H1 (cell line): ENCODE measurements around the gene IL5. TPM values are rescaled to one million over a fixed set of nuclear protein-coding genes. Genes with fewer than 3 reads are reported as not detected.

ENCODE experiments used
- CTCF ChIA-PET: fragments of 300-600 bp; sonication (Branson Sonifier 250); formaldehyde crosslinking; loops from one replicate; lab custom pipeline; 2021; ENCODE audit not compliant: partially characterized antibody; lab: Charles Lee
- POLR2A ChIA-PET: fragments of 300-600 bp; sonication (Branson Sonifier 250); formaldehyde crosslinking; loops from one replicate; lab custom pipeline; 2021; ENCODE audit warnings: inconsistent platforms; ENCODE audit not compliant: partially characterized antibody; lab: Charles Lee
- DNase-seq, 2 experiments: peaks; one replicate each; pipeline versions ENCODE4 v3.0.0 to v3.0.0-alpha.2; 2010 to 2022; ENCODE audit warnings: low spot score in 2 of 2, low read depth in 1 of 2, mixed read lengths in 1 of 2
- FAIRE-seq: peaks from 2 replicates; lab custom pipeline; 2011; peaks lifted over from hg19 to GRCh38; lab: Jason Lieb, UNC
- H2AFZ ChIP-seq: 2 replicates; pipeline ENCODE4 v1.8.1; 2012; ENCODE audit warnings: low read length, inconsistent platforms
- H2AK5ac ChIP-seq: 2 replicates; pipeline ENCODE4 v1.6.1; 2013; ENCODE audit warnings: low read depth, low read length
- H2BK120ac ChIP-seq: replicated peaks from 2 replicates; pipeline ENCODE3; 2013; ENCODE audit warnings: low read depth, low read length, inconsistent platforms
- H2BK12ac ChIP-seq: 2 replicates; pipeline ENCODE4 v1.6.1; 2013; ENCODE audit warnings: low read depth, low read length
- H2BK15ac ChIP-seq: 2 replicates; pipeline ENCODE4 v1.6.1; 2013; ENCODE audit warnings: low read length
- H2BK20ac ChIP-seq: 2 replicates; pipeline ENCODE4 v1.6.1; 2013; ENCODE audit warnings: low read length
- H2BK5ac ChIP-seq: 2 replicates; pipeline ENCODE4 v1.6.1; 2013; ENCODE audit warnings: low read depth, low read length
- H3K14ac ChIP-seq: 2 replicates; pipeline ENCODE4 v1.6.1; 2013; ENCODE audit warnings: inconsistent platforms; ENCODE audit not compliant: insufficient read length
- H3K18ac ChIP-seq: 2 replicates; pipeline ENCODE4 v1.6.1; 2013; ENCODE audit warnings: low read length; ENCODE audit errors: extremely low read depth
- H3K23ac ChIP-seq: 2 replicates; pipeline ENCODE4 v1.6.1; 2013; ENCODE audit warnings: inconsistent platforms; ENCODE audit not compliant: insufficient read length
- H3K23me2 ChIP-seq: 2 replicates; pipeline ENCODE4 v1.6.1; 2013; ENCODE audit warnings: low read depth, low read length
- H3K27ac ChIP-seq: 2 replicates; pipeline ENCODE4 v1.6.1; 2011; ENCODE audit warnings: low read depth, low read length, inconsistent platforms
- H3K27me3 ChIP-seq, 4 experiments: replicated peaks in 1 of 4; 1 replicate in 1 of 4; 2 replicates in 3 of 4; pipeline versions ENCODE4 v1.6.1 to v1.8.1; 2011 to 2013; ENCODE audit warnings: low read length in 3 of 4, mild to moderate bottlenecking in 3 of 4, inconsistent platforms in 2 of 4, mixed read lengths in 2 of 4, moderate library complexity in 1 of 4; ENCODE audit not compliant: control insufficient read depth in 3 of 4, insufficient read depth in 3 of 4; ENCODE audit errors: extremely low read depth in 1 of 4
- H3K36me3 ChIP-seq, 4 experiments: 2 replicates each; pipeline versions ENCODE4 v1.6.1 to v1.8.1; 2011 to 2013; ENCODE audit warnings: mild to moderate bottlenecking in 4 of 4, low read length in 3 of 4, moderate library complexity in 2 of 4, control low read depth in 1 of 4, inconsistent platforms in 1 of 4; ENCODE audit not compliant: insufficient read depth in 4 of 4, control insufficient read depth in 2 of 4
- H3K4ac ChIP-seq: replicated peaks from 2 replicates; pipeline ENCODE3; 2013; ENCODE audit warnings: low read length, low read depth, mixed read lengths, inconsistent platforms; ENCODE audit not compliant: insufficient read length
- H3K4me1 ChIP-seq, 4 experiments: replicated peaks in 1 of 4; 1 replicate in 1 of 4; 2 replicates in 3 of 4; pipeline versions ENCODE4 v1.6.1 to v1.8.1; 2011 to 2013; ENCODE audit warnings: low read length in 3 of 4, inconsistent platforms in 2 of 4, mixed read lengths in 1 of 4; ENCODE audit not compliant: insufficient read depth in 4 of 4, control insufficient read depth in 3 of 4
- H3K4me2 ChIP-seq, 2 experiments: 2 replicates each; pipeline versions ENCODE4 v1.6.1 to v1.8.1; 2011 to 2013; ENCODE audit warnings: low read depth in 2 of 2, low read length in 2 of 2, control low read depth in 1 of 2, inconsistent platforms in 1 of 2, mild to moderate bottlenecking in 1 of 2; ENCODE audit not compliant: insufficient read depth in 1 of 2
- H3K4me3 ChIP-seq, 4 experiments: fragments of 200-600, 300-600 bp in 1 of 4; sonication (generic), shearing (Covaris generic), sonication (Bioruptor Twin) in 1 of 4; 2 replicates each; pipeline versions ENCODE4 v1.5.1 to v1.8.1; 2011 to 2016; ENCODE audit warnings: low read length in 4 of 4, low read depth in 3 of 4, control low read depth in 2 of 4, inconsistent platforms in 2 of 4, mild to moderate bottlenecking in 2 of 4, mixed read lengths in 1 of 4, moderate library complexity in 1 of 4; ENCODE audit not compliant: insufficient read depth in 2 of 4; ENCODE audit errors: extremely low read depth in 1 of 4
- H3K56ac ChIP-seq: replicated peaks from 2 replicates; pipeline ENCODE3; 2013; ENCODE audit warnings: low read depth, mild to moderate bottlenecking, mixed read lengths, low read length, inconsistent platforms; ENCODE audit not compliant: insufficient read length
- H3K79me1 ChIP-seq: 2 replicates; pipeline ENCODE4 v1.6.1; 2013; ENCODE audit warnings: low read depth, low read length, control low read depth
- H3K79me2 ChIP-seq, 2 experiments: 2 replicates each; pipeline versions ENCODE4 v1.6.1 to v1.8.1; 2012 to 2013; ENCODE audit warnings: low read length in 2 of 2, mild to moderate bottlenecking in 2 of 2, inconsistent platforms in 1 of 2; ENCODE audit not compliant: insufficient read depth in 2 of 2, control insufficient read depth in 1 of 2
- H3K9ac ChIP-seq, 4 experiments: replicated peaks in 1 of 4; 1 replicate in 1 of 4; 2 replicates in 3 of 4; pipeline versions ENCODE4 v1.6.1 to v1.8.1; 2011 to 2013; ENCODE audit warnings: low read depth in 3 of 4, low read length in 3 of 4, control low read depth in 2 of 4, mild to moderate bottlenecking in 2 of 4, moderate library complexity in 2 of 4, inconsistent platforms in 1 of 4; ENCODE audit errors: extremely low read depth in 1 of 4
- H3K9me3 ChIP-seq, 2 experiments: 2 replicates each; pipeline versions ENCODE4 v1.6.1 to v1.8.1; 2012 to 2013; ENCODE audit warnings: mild to moderate bottlenecking in 2 of 2, moderate library complexity in 2 of 2, control low read depth in 1 of 2, inconsistent platforms in 1 of 2, low read depth in 1 of 2, low read length in 1 of 2, mixed read lengths in 1 of 2; ENCODE audit not compliant: insufficient read depth in 2 of 2
- H4K20me1 ChIP-seq, 2 experiments: replicated peaks in 1 of 2; 2 replicates each; pipeline versions ENCODE3 to v1.8.1; 2011 to 2013; ENCODE audit warnings: inconsistent platforms in 2 of 2, low read length in 2 of 2, mild to moderate bottlenecking in 1 of 2; ENCODE audit not compliant: insufficient read depth in 2 of 2, control insufficient read depth in 1 of 2
- H4K5ac ChIP-seq: 2 replicates; pipeline ENCODE4 v1.6.1; 2013; ENCODE audit warnings: low read length, low read depth, mixed read lengths, inconsistent platforms; ENCODE audit not compliant: insufficient read length
- H4K8ac ChIP-seq: 2 replicates; pipeline ENCODE4 v1.8.0; 2013; ENCODE audit warnings: mild to moderate bottlenecking, moderate library complexity, low read length, inconsistent platforms; ENCODE audit not compliant: insufficient read depth; ENCODE audit errors: extremely low read depth
- H4K91ac ChIP-seq: replicated peaks from 2 replicates; pipeline ENCODE3; 2013; ENCODE audit warnings: low read length, mixed read lengths, inconsistent platforms; ENCODE audit not compliant: insufficient read length
- CHD2 ChIP-seq: IDR thresholded peaks from 2 replicates; pipeline ENCODE4 v1.6.1; 2012; ENCODE audit warnings: low read length, improper control_type of control experiment
- HDAC6 ChIP-seq: IDR thresholded peaks from one replicate; pipeline ENCODE4 v1.7.1; 2012; ENCODE audit warnings: low read depth, mild to moderate bottlenecking, inconsistent platforms, low read length, moderate library complexity
- JUND ChIP-seq: IDR thresholded peaks from 2 replicates; pipeline ENCODE4 v1.6.1; 2011; ENCODE audit warnings: mild to moderate bottlenecking, improper control_type of control experiment, low read length
- KDM4A ChIP-seq: IDR thresholded peaks from one replicate; pipeline ENCODE4 v1.7.1; 2012; ENCODE audit warnings: low read depth, mild to moderate bottlenecking, moderate library complexity, low read length, inconsistent platforms; ENCODE audit not compliant: severe bottlenecking
- MAFK ChIP-seq: IDR thresholded peaks from 2 replicates; pipeline ENCODE4 v1.6.1; 2012; ENCODE audit warnings: low read depth, mild to moderate bottlenecking, improper control_type of control experiment, low read length
- SRF ChIP-seq: IDR thresholded peaks from 2 replicates; pipeline ENCODE4 v1.6.1; 2011; ENCODE audit warnings: mild to moderate bottlenecking, low read depth, low read length, moderate library complexity
- WGBS, 2 experiments: shearing (Covaris generic) in 1 of 2; methylation state at CpG; one replicate each; pipeline versions ENCODE4 v1.1.6 to v1.1.7; 2013 to 2015; ENCODE audit warnings: low lambda C conversion rate in 2 of 2, mixed read lengths in 2 of 2, inconsistent platforms in 1 of 2, low coverage in 1 of 2, missing lambda C conversion rate in 1 of 2; ENCODE audit not compliant: insufficient replicate concordance in 2 of 2, insufficient coverage in 1 of 2, insufficient read length in 1 of 2; ENCODE audit errors: extremely low coverage in 1 of 2, missing lambda C conversion rate in 1 of 2; 5-methylcytosine and 5-hydroxymethylcytosine counted together
- polyA plus RNA-seq, 7 experiments: library from polyadenylated mRNA; depleted of rRNA in 3 of 7; stranded (reverse) in 5 of 7; unstranded in 2 of 7; fragments of >200 nt in 5 of 7; fragments of 200-250 nt in 2 of 7; gene quantifications; 1 replicate in 5 of 7; 2 replicates in 1 of 7; 4 replicates in 1 of 7; pipeline versions ENCODE4 v1.2.1 to v1.2.3, GENCODE V29; 2011 to 2013; ENCODE audit warnings: missing spikeins in 2 of 7, mixed read lengths in 2 of 7
- total RNA-seq: library from RNA; stranded (reverse); fragmentation: NEBNext Ultra II Directional; extraction: Animal tissue kit (Norgen Biotek cat#: 25700); gene quantifications from 2 replicates; pipeline ENCODE4 v1.2.1, GENCODE V29; 2021

The IL5 gene
- total and polyA plus RNA-seq, 2 of the 8 experiments (the other 6 are each of a cell fraction or from before 2014, with no cell fraction given) = not detected

GRCh38 chr5:132497488-132497997, 45.8 kb downstream of the IL5 start:
- no peak overlapping the region for H2BK120ac ChIP-seq
- H4K8ac ChIP-seq = no peak overlapping the region
- 83% methylated on average over 5 of the region's 6 CpGs; no CpG with 5 or more reads in 1 of the 2 experiments for WGBS, 2 experiments
- H2BK15ac ChIP-seq = peak overlapping the region; percentile 4; the same call in 1 of the 2 replicates
- H4K5ac ChIP-seq = no peak overlapping the region
- no peak overlapping the region for H3K14ac ChIP-seq
- no peak overlapping the region for H3K23ac ChIP-seq
- FAIRE-seq = no peak
- no peaks in the 10 kb centered on the region for H3K79me2 ChIP-seq
- no peak overlapping the region for H2BK5ac ChIP-seq
- no peaks in the 10 kb centered on the region for H4K20me1 ChIP-seq
- H3K4me2 ChIP-seq = peak overlapping the region; percentile 65 to 87
- no peak for DNase-seq
- no peak overlapping the region for H3K18ac ChIP-seq
- TF ChIP-seq JUND (peak; percentile 53; the same call in 1 of the 2 replicates), KDM4A (no peak), MAFK (no peak), SRF (no peak), HDAC6 (no peak), CHD2 (no peak)
- H3K79me1 ChIP-seq = no peaks in the 10 kb centered on the region
- H3K27me3 ChIP-seq = no peaks in the 10 kb centered on the region
- H3K23me2 ChIP-seq = peaks cover 12% of the 10 kb centered on the region; the same call in 1 of the 2 replicates
- POLR2A ChIA-PET = interaction anchor here (1.0 to 3.2 kb wide), 6 partner anchors 13 to 77 kb away, joined by 3 to 13 read pairs (median 4); no protein-coding TSS in a partner anchor
- CTCF ChIA-PET = interaction anchor here (1.0 to 19.9 kb wide), 15 partner anchors 8 to 259 kb away, joined by 3 to 353 read pairs (median 15); partner anchors contain the start of gene IRF1
- H3K36me3 ChIP-seq = no peaks in the 10 kb centered on the region
- peak overlapping the region; percentile 44; the same call in 1 of the 2 replicates for H2BK12ac ChIP-seq
- no peak overlapping the region for H2BK20ac ChIP-seq
- peak overlapping the region; percentile 83 for H2AK5ac ChIP-seq
- H3K27ac ChIP-seq = no peak overlapping the region; the same call in 1 of the 2 replicates
- no peaks in the 10 kb centered on the region for H3K9me3 ChIP-seq
- no peak overlapping the region for H3K9ac ChIP-seq
- H3K4me3 ChIP-seq = peak overlapping the region; percentile 51 to 88 (median 84); a peak in 6 of 8 replicates
- H2AFZ ChIP-seq = no peak overlapping the region
- H3K56ac ChIP-seq = no peak overlapping the region
- H4K91ac ChIP-seq = peak overlapping the region; percentile 32
- peaks cover 4 to 10% (median 7%) of the 10 kb centered on the region in 4 experiments; a peak in 6 of 7 replicates for H3K4me1 ChIP-seq
- H3K4ac ChIP-seq = peak overlapping the region; percentile 12
